C1 segment of cervical spinal cord (tissue), 14 donors: Measurements from ENCODE around the gene TKT.

Experiments used
- DNase-seq, 14 donors: peaks; one replicate each; lab custom pipeline; 2025; lab: John Stamatoyannopoulos, UW

The TKT gene

DNA sequence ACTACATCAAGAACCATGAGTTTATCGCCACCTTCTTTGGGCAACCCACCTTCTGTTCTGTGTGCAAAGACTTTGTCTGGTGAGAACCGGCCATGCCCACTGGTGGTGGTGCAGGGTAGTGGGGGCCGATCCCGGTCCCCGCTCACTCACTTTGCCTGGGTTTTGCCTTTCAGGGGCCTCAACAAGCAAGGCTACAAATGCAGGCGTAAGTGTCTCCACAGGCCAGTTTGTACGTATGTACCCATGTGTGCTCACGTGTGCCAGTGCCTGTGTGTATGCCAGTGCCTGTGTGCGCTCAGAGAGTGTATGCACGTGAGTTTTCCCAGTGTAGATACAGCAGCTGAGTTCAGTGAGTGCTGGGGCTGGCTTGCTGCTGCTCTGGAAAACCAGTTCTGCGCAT is 74.3 kb downstream of the TKT start:
- no peak for DNase-seq

GRCh38 chr3:53181024-53181371 is 74.8 kb downstream of the TKT start:
- DNase-seq = no peak

DNA sequence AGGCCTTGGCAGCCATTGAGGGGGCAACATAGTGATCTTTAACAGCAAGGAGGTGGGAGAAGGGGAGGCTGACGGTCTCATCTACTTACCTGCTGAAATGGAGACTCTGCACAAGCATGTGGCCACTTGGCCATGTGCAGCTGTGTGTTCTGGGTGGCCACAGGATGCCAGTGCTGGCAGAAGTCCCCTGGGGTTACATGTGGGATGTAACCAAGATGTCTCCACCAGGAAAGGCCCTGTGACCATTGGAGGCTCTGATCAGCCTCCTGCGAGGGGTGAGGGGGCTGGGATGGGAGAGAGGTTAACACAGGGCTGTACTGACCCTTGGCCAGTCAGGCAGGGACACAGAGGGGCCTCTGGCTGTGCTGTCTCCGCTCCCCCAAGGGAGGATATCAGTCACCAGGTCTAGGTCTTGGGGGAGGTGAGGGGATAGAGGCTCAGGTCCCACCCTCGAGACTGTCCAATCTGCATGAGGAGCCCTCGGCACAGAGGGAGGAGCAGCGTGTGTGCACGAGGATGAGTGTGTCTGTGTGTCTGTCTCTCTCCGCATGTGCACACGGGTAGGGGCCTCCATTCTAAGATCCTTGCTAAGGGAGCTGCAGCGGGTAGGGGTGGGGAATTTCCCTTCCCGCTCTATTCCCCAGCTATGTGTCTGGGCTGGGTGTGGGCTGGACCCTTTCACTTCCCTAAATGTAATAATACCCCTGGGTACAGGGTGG is 75.4 kb downstream of the TKT start:
- peak in 3 of 14 donors; percentile 15 to 35 (median 30) for DNase-seq

DNA sequence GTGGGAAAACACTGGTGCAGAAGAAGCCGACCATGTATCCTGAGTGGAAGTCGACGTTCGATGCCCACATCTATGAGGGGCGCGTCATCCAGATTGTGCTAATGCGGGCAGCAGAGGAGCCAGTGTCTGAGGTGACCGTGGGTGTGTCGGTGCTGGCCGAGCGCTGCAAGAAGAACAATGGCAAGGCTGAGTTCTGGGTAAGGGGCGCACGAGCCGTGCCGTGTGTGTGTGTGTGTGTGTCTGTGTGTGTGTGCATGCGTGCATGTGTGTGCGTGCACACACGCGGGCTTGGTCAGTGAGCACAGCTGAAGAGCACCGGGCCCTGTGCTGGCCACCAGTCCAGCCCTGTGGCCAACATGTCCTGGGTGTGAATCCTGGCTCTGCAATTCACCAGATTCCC is 76.2 kb downstream of the TKT start:
- no peak for DNase-seq

- no peak for DNase-seq
Measured at GRCh38 chr3:53178246-53178645, 77.6 kb downstream of the TKT start.

GRCh38 chr3:53175613-53176540 is 79.9 kb downstream of the TKT start:
- no peak for DNase-seq
